Measurements from ENCODE around the gene SULF2.
A peak's percentile ranks its signal among the peaks of the same experiment; 100 is the strongest.

Gene SULF2

DNA sequence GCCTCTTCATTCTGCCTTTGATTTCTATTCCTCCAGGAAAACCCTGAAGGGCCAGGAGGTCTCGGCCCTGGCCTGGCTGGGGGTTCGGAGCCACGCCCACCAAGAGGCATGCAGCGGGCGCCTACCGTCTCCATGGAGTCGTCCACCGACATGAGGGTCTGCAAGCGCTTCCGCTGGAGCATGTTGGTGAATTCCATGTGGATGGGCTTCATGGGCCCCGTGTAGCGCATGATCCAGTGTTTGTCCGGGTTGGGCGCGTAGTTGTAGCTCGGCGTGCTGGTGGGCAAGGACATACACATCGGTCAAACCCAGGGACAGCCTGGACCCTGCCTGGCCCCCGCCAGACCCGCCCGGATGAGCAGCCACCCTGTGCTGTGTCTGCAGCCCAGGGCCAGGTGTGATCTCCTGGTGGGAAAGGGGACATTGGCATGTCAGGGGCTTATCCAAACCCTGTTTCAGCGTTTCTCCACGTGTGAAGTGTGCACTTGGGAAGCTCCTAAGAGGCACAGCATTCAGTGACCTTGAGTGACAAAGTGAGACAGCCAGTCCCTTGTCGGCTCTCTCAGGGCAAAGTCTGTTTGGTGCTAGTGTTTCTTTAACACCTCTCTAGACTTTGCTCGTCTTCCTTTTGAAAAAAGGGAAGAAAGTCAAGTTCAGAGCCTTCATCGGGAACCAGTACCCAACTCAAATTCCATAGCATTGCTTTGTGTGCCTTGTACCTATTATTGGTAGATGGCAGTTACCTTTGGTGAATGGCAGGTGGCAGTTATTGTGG is 100.8 kb downstream of the SULF2 start:
- no peak for DNase-seq (ENCODE audit: low spot score)

DNA sequence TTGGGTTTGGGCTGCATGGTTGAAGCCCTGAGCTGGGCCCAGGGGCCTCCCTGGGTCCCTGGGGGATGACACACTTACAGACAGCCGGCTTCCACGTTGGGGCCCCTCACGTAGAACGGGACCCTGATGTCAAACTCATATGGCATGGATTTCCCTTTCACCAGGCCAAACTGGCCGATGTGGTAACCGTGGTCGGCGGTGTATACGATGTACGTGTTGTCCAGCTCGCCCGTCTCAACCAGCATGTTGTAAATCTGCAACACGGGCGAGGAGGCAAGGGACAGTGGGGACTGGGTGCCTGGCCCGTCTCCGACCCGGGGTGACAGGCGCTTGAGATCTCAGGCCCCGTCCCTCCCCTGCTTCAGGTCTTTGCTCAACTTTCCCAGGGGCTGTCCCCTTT is 102.4 kb downstream of the SULF2 start:
- no peak for DNase-seq (ENCODE audit: low spot score)

DNA sequence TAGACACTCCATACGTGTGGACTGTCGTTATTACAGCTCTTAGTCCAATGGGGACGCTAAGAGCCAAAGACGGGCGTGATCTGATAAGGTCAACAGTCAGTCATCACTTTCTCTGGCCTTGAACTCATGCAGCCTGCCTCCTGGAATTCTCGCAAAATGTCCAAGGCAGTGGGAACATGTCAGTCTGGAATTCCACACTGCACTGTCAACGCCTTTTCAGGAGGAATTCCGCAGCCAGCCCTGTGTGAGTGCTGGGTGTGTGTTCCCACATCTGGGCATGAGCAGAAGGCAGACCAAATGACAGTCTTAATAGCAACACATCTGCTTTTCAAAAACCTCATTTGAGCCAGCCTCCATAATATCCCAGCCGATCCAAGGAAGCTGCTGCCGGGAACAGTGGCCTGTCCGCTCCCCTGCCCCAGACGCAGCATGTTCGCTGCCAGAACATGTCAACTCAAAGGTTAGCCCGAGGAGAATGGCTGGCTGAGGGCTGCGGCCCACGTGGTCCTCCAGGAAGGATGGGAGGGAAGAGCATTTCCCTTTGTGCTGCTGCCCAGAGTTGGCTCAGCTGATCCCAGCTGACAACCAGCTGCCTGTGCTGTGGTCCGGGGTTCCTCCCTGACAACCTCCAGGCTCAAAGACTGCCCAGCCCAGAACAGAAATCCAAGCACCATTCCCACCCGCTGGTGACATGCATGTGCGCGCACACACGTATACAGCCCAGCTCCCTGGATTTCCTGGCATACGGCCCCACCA is 103.1 kb downstream of the SULF2 start:
- DNase-seq (ENCODE audit: low spot score): no peak

DNA sequence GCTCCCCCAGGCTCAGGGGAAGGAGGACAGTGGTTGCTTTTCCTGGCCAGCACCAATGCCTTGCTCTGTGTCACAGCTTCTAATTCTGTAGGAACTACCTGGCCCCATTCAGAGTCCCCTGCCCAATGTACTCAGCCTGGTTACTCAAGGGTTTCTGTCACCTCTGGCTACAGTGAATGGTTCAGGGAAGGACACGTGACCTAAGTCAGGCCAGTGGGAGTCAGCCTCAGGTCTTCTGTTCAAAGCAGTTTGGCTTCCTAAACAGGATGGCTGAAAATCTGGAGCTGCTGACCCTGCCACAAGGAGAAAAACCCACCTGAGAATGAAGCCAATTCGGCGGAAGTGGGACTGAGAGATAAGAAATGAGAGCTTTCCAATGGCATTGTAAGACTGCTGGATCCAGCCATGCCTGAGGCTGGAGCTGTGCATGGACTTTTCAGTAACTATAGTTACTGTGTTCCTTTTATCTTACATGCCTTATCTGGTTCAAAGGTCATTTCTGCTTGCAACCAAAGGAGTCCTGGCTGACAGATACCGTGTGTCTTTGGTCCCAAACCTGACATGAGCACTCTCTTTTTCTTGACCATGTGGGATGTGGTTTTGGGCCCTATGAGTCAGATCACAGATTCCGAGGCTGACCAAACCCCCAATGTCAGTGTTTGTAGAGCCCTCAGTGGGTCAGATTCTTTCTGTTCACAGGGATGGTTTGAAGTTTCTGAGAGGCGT is 104.3 kb downstream of the SULF2 start:
- DNase-seq (ENCODE audit: low spot score): no peak

DNA sequence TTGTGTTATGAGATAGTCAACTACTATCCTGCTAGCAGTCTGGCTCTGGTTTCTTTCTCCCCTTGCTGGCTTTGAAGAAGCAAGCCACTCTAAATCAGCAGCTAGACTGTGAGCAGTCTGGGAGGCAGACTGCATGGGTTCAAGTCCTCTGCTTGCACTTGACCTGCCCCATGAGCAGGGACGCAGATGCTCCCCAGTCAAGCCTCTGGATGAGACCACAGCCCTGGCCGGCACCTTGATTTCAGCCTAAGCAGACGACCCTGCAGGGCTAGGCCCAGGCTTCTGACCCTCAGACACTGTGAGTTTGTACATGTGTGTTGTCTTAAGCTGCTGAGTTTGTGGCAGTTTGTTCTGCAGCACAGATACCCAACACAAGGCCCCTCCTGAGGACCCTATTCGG is 105.8 kb downstream of the SULF2 start:
- no peak for DNase-seq (ENCODE audit: low spot score)

DNA sequence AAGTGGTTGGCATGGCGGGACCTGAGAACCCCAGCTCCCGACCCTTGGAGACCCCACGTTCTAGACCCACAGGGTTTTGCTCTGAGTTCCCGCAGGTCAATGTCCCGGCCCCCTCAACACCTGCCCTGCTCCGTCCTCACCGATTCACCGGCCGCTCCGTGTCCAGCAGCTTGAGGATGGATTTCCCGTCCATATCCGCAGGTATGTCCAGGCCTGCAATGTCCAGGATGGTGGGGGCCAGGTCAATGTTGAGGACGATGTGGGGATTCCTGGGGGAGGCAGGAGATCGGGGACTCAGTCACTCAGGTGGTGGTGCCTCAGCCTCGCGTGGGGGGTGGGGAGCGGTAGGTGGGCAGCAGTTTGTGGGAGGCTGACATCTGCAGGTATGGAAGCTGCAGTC is 106.7 kb downstream of the SULF2 start:
- no peak for DNase-seq (ENCODE audit: low spot score)

DNA sequence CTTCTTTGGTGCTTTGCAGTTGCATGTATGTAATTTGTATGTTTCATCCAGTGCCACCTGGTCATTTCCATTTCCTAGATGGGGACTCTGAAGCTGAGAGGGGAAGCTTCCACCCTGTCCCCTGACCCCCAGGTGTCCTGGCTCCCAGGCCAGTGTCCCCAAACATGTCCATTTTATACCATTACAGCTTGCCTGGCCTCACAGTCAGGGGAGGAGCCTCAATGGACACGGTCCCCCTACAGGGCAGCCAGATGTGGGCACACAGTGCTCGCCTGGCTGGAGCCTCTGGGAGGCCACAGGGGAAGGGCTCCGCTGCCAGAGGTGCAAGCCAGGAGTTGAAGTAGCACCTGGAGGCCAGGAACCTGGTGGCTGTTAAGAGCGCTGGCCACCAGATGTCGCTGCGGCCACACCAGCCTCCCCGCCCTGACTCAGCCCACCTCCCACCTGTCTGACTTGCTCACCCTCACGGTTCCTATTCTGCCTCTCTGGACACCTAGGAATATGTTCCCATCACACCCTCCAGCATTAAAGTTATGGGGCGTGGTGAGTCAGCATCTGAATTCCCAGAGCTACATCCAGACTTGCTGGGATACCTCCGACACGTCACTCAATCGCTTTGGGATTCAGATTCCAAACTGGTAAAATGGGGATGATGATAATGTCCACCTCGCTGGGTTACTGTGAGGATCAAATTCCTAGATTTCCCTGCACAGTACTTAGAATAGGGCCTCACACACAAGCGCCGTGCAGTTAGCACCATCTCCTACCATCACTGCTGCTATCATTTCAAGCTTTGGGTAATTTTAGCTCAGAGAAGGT is 107.4 kb downstream of the SULF2 start:
- DNase-seq (ENCODE audit: low spot score): peak; percentile 78

DNA sequence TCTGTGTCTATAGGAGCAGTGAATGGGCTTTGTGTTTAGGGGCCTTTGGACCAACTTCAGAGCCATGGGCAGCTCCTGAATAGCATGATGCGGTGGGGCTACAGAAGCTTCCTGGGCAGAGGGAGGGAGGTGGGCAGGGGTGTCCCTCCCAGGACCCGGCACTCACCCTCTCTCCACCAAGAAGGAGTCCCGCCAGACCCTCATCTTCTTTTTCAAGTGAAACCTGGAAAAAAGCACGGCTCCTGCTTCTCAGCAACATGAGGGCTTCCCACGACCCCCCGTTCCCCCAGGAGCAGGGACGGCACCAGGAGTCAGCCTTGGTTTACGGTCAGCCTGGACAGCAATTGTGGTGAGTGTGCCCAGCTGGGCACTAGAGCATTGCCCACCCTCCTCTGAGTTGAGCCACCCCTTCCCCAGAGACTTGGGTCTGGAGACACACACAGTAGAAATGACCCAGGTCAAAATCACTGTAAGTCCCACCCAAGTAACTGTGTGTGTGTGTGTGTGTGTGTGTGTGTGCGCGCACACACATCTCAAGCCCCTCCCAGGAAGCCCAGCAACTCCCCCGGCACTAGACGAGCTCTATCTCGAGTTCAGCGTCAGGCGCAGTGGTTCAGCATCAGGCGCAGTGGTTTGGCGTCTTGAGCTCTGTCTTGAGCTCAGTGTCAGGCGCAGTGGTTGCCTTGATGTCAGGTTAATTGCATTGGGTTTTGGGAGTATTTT is 108.2 kb downstream of the SULF2 start:
- no peak for DNase-seq (ENCODE audit: low spot score)

DNA sequence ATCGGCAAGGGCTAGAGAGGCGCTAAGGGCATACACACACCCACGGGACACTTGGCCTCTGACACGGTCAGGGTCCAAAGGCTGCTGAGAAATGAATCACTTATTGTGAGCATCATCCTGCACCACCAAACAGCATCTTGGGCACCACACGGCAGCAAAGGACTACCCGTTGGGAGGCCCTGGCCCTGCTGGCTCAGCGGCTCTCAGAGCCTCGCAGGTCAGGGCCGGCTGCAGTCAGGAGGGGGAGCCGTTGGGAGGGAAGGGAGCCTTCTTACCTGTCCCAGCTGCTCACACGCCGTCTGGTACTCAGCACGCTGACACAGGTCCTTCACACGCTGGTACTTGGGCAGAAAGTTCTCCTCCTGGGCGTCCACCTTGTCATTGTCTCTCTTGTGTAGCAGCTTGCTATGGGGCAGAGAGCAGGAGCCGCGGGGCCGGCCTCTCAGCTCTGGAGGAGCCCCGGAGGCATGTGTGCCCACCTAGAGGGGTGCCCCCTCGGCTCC is 109.0 kb downstream of the SULF2 start:
- DNase-seq (ENCODE audit: low spot score): no peak

DNA sequence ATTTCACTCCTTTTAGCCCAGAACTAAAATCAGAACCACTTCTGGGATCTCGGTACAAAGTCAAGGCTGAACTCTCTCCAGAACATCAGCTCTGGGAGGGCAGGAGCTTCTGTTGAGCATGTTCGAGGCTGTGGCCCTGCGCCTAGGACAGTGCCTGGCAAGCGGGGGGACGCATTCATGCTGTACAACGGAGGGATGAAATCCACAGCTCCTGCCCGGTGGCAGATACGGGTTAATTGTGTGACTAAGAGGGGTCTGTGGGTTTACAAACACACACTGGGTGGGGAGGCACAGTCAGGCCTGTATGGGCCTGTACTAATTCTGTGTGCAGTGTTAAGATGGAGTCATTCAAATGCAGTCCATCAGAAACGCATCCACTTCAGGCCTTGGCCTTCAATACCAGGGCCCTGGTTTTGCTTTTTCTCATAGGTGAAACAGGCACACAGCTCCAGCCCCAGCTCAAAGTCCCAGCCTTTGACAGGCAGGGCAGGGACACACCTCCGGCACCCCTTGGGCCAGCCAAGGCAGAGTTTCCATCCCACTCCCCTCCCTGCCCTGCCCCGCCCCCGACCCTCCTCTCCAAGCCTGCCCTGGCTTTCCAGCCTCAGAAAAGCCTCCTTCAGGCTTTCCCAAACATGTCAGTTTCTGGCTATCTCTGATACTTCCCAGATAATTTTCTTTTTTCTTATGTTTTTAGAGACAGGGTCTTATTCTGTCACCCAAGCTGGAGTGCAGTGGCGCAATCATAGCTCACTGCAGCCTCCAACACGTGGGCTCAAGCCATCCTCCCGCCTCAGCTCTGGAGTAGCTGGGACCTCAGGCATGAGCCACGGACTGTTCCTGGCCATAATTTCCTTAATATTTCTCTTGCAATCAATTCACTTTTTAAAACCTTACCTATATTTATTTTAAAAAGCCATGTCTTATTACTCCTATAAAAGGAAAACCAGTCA is 109.8 kb downstream of the SULF2 start:
- DNase-seq (ENCODE audit: low spot score): no peak

DNA sequence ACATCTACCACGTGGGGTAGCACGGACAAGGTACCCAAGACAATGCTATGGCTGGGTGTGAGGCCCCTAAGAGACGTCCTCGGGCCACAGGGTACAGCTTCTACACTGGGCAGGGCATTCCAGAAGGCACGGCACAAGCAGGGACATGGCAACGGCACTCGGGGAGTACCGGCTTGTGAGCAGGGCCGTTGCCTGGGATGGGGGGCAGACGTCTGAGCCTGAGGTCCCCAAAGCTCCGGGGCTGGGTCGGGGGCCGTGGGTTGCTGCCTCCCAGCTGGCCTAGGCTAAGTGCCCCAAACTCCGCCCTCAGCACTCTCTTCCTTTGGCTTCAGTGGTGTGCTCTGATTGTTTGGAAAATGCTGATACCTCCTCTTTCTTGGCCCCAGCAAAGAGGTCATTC is 110.6 kb downstream of the SULF2 start:
- DNase-seq (ENCODE audit: low spot score): no peak

DNA sequence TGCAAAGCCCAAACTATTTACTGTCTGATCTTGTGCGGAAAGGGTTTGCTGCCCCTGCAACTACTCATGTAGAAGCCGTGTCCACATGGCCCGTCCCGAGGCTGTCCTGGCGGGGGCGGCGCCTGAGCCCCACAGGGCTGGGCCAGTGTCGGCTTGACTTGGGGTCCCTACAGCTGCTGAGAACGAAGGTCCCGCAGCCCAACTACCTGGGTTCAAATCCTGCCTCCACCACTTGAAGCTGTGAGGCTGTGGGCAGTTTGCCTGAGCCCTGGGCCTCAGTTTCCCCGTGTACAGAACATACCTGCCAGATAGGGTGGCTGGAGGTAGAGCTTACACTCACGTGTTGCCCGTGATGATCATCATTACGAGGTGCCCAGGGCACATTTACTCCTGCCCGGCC is 111.1 kb downstream of the SULF2 start:
- DNase-seq (ENCODE audit: low spot score): no peak

DNA sequence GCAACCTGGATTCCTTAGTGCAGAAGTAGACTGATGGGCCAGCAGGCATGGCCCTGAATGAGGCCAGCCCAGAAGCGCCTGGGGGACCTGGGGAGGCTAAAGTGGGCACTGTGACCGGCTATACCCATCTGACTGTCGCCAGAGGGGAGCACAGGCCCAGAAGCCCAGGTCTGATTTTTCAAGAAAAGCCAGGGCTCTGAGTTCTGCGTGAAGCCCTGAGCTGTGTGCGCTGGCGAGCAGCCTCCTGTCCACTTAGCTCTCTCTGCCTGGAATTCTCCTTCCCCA is 111.7 kb downstream of the SULF2 start:
- DNase-seq (ENCODE audit: low spot score): no peak

DNA sequence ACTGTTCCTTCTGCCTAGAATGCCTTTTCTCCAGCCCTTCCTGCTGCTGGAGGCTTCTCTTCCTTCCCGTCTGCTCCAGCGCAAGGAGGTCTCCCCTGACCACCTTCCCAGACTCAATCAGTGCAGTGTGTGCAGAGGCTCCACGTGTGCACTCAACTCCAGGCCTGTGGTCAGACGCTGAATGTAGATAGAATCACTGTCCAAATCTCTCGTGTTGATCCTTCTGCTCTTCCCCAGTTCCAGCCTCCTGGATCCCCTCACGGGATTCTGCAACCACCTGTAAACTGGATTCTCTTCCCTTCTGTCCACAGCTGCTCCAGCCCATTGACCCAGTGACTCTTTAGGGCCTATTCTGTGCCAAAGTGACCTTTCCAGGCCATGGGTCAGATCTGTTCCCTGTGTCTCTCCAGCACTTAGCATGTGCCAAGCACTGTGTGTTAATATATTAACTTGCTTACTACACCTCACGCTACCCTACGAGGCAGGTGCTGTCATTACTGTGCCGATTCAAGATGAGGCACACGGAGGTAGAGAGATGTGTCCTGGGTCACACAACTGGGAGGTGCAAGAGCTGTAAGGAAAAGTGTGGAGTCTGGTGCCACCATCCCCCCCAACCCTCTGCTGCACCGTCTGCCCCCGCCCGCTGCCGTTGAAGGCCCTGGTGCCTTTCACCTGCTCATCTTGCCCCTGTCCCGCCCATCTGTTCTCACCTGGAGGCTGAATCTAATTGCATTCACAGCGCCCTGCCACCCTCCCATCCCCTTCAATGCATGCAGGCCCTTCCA is 112.2 kb downstream of the SULF2 start:
- DNase-seq (ENCODE audit: low spot score): no peak

DNA sequence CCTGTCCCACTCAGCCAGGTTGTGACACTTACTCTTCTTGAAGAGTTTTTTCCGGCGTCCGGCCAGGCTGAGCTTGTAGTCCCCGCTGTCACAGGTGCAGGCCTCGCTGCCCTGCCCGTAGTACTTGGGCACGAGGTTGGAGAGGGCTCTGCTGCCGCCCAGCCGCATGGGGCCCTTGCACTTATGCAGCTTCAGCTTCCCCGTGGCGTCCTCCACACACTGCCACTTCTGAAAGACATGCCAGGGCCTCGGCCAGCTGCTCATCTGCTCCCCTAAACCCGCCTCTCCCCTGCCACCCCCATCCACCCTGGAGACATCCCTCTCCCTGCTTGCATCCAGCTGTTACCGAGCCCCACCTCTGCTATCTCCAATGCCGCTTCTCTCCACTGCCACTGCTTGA is 113.1 kb downstream of the SULF2 start:
- no peak for DNase-seq (ENCODE audit: low spot score)

DNA sequence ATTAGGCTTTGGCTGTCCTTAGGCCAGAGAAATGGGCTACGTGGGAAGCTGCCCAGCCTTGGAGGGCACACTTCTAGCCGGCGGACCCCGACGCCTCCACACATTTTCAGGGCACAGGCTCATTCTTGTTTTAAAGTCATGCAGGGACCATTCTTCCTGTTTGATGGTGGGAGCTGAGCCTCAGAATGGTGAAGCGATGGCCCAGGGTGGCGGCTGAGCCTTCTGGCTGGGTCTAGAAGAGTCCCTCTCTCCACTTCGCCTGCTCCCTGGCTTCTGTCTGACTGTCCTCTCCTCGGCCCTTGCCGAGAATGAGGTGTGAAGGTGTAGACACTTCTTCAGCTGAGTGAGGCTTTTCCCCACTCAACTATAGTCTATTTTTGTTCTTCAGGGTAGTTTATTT is 114.4 kb downstream of the SULF2 start:
- no peak for DNase-seq (ENCODE audit: low spot score)

DNA sequence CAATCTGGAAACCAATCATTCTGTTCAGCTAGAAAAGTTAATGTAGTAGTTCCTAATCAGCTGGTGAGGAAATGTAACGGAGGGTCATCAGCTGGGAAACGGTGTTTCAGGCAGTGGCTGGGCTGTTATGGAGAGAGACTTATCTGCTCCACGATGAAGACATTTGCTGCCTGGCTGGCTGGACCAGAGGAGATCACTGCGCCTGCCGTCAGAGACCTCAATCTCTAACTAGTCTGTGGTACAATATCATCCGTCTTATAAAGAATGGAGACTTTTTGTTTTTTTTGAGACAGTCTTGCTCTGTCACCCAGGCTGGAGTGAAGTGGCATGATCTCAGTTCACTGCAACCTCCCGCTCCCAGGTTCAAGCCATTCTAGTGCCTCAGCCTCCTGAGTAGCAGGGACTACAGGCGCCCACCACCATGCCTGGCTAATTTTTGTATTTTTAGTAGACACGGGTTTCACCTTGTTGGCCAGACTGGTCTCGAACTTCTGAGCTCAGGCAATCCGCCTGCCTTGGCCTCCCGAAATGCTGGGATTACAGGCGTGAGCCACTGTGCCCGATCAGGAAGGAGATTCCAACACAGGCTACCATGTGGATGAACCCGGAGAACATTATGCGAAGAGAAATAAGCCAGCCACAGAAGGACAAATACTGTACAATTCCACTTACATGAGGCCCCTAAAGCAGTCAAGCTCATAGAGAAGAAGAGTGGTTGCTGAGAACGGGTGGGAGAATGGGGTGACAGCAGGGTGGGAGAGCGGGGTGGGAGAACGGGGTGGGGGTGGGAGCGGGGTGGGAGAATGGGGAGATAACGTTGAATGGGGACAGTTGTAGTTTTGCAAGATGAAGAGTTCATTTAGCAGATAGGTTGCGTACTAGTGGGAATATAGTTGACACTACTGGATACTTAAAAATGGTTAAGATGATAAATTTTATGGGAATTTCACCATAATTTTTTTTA is 115.1 kb downstream of the SULF2 start:
- DNase-seq (ENCODE audit: low spot score): no peak

DNA sequence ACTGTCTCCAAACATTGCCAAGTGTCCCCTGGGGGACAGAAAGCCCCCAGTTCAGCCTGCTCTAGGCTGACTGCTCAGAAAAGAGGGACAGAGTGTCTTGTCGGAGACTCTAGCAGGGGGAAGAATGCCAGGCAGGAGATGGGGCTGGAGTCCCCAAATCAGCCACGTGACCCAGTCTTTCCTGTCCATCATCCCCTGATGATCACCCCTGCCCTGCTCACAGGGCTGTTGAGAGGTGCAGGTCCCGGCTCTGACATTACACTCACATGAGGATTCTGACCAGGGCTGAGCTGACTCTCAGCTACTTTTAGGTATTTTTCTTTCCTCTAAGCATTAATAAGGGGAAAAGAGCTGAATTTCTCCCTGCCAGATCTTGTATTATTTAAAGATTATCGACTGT is 115.8 kb downstream of the SULF2 start:
- no peak for DNase-seq (ENCODE audit: low spot score)

DNA sequence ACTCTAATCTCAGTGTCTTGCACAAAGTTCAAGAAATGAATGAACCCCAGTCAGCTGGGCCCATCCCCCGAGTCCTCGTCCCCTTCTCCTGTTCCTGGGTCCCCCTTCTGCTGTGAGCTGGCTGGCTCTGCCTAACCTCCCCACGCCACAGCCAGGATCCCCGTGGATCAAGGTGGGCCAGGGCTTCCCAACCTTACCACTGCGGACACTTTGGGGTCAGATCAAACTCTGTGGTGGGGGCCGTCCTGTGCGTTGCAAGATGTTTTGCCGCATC is 116.2 kb downstream of the SULF2 start:
- DNase-seq (ENCODE audit: low spot score): no peak
